Mesendoderm (in vitro differentiated cells): ENCODE measurements around the gene EMID1.

Experiments used
- DNase-seq: peaks from one replicate; pipeline ENCODE4 v3.0.0; 2013
- H2AK5ac ChIP-seq: 2 replicates; pipeline ENCODE4 v1.6.1; 2013; ENCODE audit warnings: low read length, inconsistent platforms
- H2BK120ac ChIP-seq: 2 replicates; pipeline ENCODE4 v1.6.1; 2013; ENCODE audit warnings: low read depth, mild to moderate bottlenecking, low read length, moderate library complexity, mixed read lengths
- H2BK15ac ChIP-seq: replicated peaks from 2 replicates; pipeline ENCODE4 v1.6.1; 2013; ENCODE audit warnings: low read depth, mild to moderate bottlenecking, moderate library complexity
- H2BK5ac ChIP-seq: 2 replicates; pipeline ENCODE4 v1.6.1; 2013; ENCODE audit warnings: low read length, inconsistent platforms
- H3K18ac ChIP-seq: 2 replicates; pipeline ENCODE4 v1.6.1; 2013; ENCODE audit warnings: mild to moderate bottlenecking, low read length, mixed read lengths
- H3K23ac ChIP-seq: one replicate; pipeline ENCODE4 v1.6.1; 2013; ENCODE audit warnings: low read length
- H3K27ac ChIP-seq: 2 replicates; pipeline ENCODE4 v1.5.1; 2013; ENCODE audit warnings: low read depth, mild to moderate bottlenecking, inconsistent platforms, low read length, moderate library complexity
- H3K27me3 ChIP-seq: 2 replicates; pipeline ENCODE4 v1.6.1; 2013; ENCODE audit warnings: low read length, control low read depth, mild to moderate bottlenecking, inconsistent platforms; ENCODE audit not compliant: insufficient read depth, poor library complexity
- H3K36me3 ChIP-seq: 2 replicates; pipeline ENCODE4 v1.6.1; 2013; ENCODE audit warnings: low read length, inconsistent platforms; ENCODE audit not compliant: control insufficient read depth, insufficient read depth
- H3K4ac ChIP-seq: one replicate; pipeline ENCODE4 v1.6.1; 2013; ENCODE audit warnings: low read depth, mild to moderate bottlenecking, low read length, moderate library complexity
- H3K4me1 ChIP-seq: 2 replicates; pipeline ENCODE4 v1.6.1; 2013; ENCODE audit warnings: low read depth, low read length, inconsistent platforms; ENCODE audit not compliant: control insufficient read depth
- H3K4me2 ChIP-seq: 2 replicates; pipeline ENCODE4 v1.6.1; 2013; ENCODE audit warnings: low read length
- H3K4me3 ChIP-seq: 2 replicates; pipeline ENCODE4 v1.5.1; 2013; ENCODE audit warnings: mild to moderate bottlenecking, low read length
- H3K56ac ChIP-seq: one replicate; pipeline ENCODE4 v1.6.1; 2013; ENCODE audit warnings: low read length
- H3K79me1 ChIP-seq: 2 replicates; pipeline ENCODE4 v1.6.1; 2013; ENCODE audit warnings: low read length, inconsistent platforms
- H3K79me2 ChIP-seq: 2 replicates; pipeline ENCODE4 v1.6.1; 2013; ENCODE audit warnings: mild to moderate bottlenecking, low read length; ENCODE audit not compliant: control insufficient read depth, insufficient read depth
- H3K9ac ChIP-seq: 2 replicates; pipeline ENCODE4 v1.6.1; 2013; ENCODE audit warnings: low read length, inconsistent platforms
- H4K5ac ChIP-seq: one replicate; pipeline ENCODE4 v1.6.1; 2013; ENCODE audit warnings: low read length
- H4K8ac ChIP-seq: one replicate; pipeline ENCODE4 v1.6.1; 2013; ENCODE audit warnings: low read depth, mild to moderate bottlenecking, control low read depth, low read length, moderate library complexity
- WGBS: extraction: QIAGEN DNeasy Blood & Tissue Kit; methylation state at CpG from one replicate; pipeline ENCODE4 v1.1.7; 2013; ENCODE audit warnings: low lambda C conversion rate, missing lambda C conversion rate; ENCODE audit not compliant: insufficient coverage; ENCODE audit errors: extremely low coverage; 5-methylcytosine and 5-hydroxymethylcytosine counted together

EMID1 gene

DNA sequence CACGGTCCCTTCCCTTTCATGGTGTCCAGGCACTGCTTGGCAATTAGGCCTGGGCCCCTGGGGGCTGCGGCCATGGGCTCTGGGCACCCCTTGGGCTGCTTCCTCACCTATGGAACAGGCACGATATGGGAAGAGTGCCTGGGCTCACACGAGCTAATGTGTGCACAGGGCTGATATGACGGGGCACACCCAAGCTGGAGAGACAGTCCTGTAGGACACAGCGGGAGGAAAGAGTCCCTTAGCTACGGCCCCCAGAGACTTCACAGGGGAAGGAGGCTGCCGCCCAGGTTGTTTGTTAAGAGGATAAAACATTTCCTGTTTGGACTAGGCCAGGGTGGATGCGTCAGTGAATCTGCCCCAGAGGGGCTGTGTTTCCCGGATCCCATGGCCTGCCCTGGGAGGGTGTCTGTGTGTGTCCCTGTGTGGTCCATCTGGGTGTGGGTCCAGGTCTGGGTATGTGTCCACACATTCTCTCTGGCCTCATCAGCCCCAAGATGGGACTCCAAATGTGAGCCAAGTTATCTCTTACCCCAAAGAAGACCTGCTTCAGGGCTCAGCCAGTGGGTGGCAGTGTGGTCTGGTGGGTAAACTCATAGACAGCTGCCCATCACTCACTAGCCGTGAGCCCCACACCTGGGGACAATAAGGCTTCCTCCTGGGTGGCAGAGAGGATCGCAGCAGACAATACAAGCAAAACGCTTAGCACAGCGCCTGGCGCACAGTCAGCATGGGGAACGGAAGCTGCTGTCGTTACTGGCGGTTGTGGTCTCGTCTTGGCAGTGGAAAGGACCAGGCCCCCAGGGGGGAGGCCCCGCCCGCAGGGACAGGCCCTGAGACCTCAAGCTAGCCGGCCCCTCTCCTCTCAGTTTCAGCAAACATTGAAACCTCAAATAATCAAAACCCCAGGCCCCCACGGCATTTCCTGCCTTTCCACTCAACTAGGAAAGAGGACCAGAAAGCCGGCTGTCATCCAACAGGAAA, 3.2 kb upstream of the EMID1 start:
- Histone ChIP-seq H3K23ac (no peak overlapping the region), H4K5ac (no peak overlapping the region), H2AK5ac (no peak overlapping the region), H3K27me3 (no peaks in the 10 kb centered on the region), H3K27ac (no peak overlapping the region), H3K4me3 (no peak overlapping the region), H3K18ac (no peak overlapping the region), H3K4me2 (no peak overlapping the region), H2BK5ac (no peak overlapping the region), H3K56ac (no peak overlapping the region), H3K79me2 (no peaks in the 10 kb centered on the region), H2BK120ac (no peak overlapping the region), H3K79me1 (no peaks in the 10 kb centered on the region), H3K36me3 (no peaks in the 10 kb centered on the region), H3K4ac (no peak overlapping the region), H2BK15ac (no peak overlapping the region), H4K8ac (no peak overlapping the region), H3K4me1 (no peaks in the 10 kb centered on the region), H3K9ac (no peak overlapping the region)
- no CpG with 5 or more reads among the region's 24 CpGs for WGBS
- peak; percentile 64 for DNase-seq

DNA sequence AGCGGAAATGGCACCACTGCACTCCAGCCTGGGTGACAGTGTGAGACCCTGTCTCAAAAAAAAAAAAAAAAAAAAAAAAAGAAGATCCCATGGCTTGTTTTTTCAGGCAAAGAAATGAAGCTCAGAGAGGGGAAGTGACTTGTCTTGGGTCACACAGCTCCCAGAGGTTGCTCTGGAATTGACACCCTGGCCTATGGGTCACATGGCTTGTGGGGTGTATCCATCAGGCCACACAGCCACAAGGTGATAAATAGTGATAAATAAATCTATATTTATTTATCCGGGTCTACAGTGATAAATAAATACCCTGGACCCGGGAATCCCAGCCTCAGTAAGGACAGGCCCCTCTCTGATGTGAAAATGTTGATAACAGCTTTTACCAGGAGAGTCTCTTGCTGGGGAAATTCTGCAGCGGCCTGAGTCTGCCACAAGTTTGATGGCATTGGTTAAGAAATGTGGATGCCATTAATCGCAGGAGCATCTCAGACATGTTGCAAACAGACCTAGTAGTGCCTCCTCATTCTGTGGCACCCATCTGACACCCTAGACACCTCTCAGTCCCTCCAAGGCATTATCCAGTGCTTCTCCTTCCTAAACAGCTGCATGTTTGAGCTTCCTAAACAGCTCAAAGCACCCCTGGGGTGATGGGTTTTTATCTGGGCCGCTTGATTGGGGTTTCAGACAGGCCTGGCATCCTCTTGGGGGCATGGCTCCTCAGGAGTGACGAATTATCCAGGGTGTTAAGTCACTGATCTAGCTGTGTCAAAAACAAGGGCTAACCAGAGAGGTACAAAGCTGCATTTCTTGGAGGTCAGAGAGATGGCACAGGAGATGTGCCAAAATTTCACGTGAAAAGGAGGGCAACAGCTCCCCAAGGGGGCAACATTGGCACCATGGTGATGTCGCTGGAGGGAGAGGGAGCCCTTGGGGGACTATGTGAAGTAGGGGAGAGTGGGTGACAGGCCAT, 1.9 kb upstream of the EMID1 start:
- no peaks in the 10 kb centered on the region for H3K79me1 ChIP-seq
- DNase-seq = no peak
- H3K79me2 ChIP-seq = no peaks in the 10 kb centered on the region
- H3K27ac ChIP-seq = no peak overlapping the region
- no peaks in the 10 kb centered on the region for H3K36me3 ChIP-seq
- H3K4me2 ChIP-seq = no peak overlapping the region
- H3K18ac ChIP-seq = no peak overlapping the region
- H3K4me1 ChIP-seq = no peaks in the 10 kb centered on the region
- H4K8ac ChIP-seq = no peak overlapping the region
- H2BK120ac ChIP-seq = no peak overlapping the region
- no peak overlapping the region for H4K5ac ChIP-seq
- H3K4ac ChIP-seq = no peak overlapping the region
- no peak overlapping the region for H2BK15ac ChIP-seq
- H3K23ac ChIP-seq = no peak overlapping the region
- no peak overlapping the region for H2BK5ac ChIP-seq
- WGBS = no CpG with 5 or more reads among the region's 9 CpGs
- no peak overlapping the region for H3K9ac ChIP-seq
- H3K27me3 ChIP-seq = no peaks in the 10 kb centered on the region
- no peak overlapping the region for H2AK5ac ChIP-seq
- H3K56ac ChIP-seq = no peak overlapping the region
- no peak overlapping the region for H3K4me3 ChIP-seq

- DNase-seq = no peak
- H4K8ac ChIP-seq = no peak overlapping the region
- no peak overlapping the region for H4K5ac ChIP-seq
- no peak overlapping the region for H2BK5ac ChIP-seq
- H3K79me2 ChIP-seq = no peaks in the 10 kb centered on the region
- H3K79me1 ChIP-seq = no peaks in the 10 kb centered on the region
- H3K4me1 ChIP-seq = no peaks in the 10 kb centered on the region
- H3K23ac ChIP-seq = no peak overlapping the region
- no peak overlapping the region for H2BK15ac ChIP-seq
- no peaks in the 10 kb centered on the region for H3K27me3 ChIP-seq
- H2BK120ac ChIP-seq = no peak overlapping the region
- H3K18ac ChIP-seq = no peak overlapping the region
- no CpG with 5 or more reads among the region's 8 CpGs for WGBS
- no peaks in the 10 kb centered on the region for H3K36me3 ChIP-seq
- no peak overlapping the region for H3K4ac ChIP-seq
- H3K4me3 ChIP-seq = no peak overlapping the region
- no peak overlapping the region for H2AK5ac ChIP-seq
- no peak overlapping the region for H3K9ac ChIP-seq
- no peak overlapping the region for H3K27ac ChIP-seq
- H3K56ac ChIP-seq = no peak overlapping the region
- no peak overlapping the region for H3K4me2 ChIP-seq
Measured at GRCh38 chr22:29204455-29205183, 1.1 kb upstream of the EMID1 start.

GRCh38 chr22:29205252-29205593, 473 bp upstream of the EMID1 start:
- no peak overlapping the region for H3K4me3 ChIP-seq
- peak overlapping the region; percentile 37 for H3K56ac ChIP-seq
- no peaks in the 10 kb centered on the region for H3K4me1 ChIP-seq
- H2BK120ac ChIP-seq = no peak overlapping the region
- H3K27me3 ChIP-seq = no peaks in the 10 kb centered on the region
- no peak overlapping the region for H3K4ac ChIP-seq
- H3K23ac ChIP-seq = peak overlapping the region; percentile 29
- no peak overlapping the region for H2BK5ac ChIP-seq
- no CpG with 5 or more reads among the region's 11 CpGs for WGBS
- no peak overlapping the region for H4K8ac ChIP-seq
- H3K18ac ChIP-seq = peak overlapping the region; percentile 47
- H3K27ac ChIP-seq = no peak overlapping the region
- H3K36me3 ChIP-seq = no peaks in the 10 kb centered on the region
- H2AK5ac ChIP-seq = no peak overlapping the region
- H2BK15ac ChIP-seq = no peak overlapping the region
- H3K9ac ChIP-seq = peak overlapping the region; percentile 43
- H3K4me2 ChIP-seq = peak overlapping the region; percentile 62
- no peak overlapping the region for H4K5ac ChIP-seq
- DNase-seq = no peak
- H3K79me1 ChIP-seq = no peaks in the 10 kb centered on the region
- no peaks in the 10 kb centered on the region for H3K79me2 ChIP-seq

DNA sequence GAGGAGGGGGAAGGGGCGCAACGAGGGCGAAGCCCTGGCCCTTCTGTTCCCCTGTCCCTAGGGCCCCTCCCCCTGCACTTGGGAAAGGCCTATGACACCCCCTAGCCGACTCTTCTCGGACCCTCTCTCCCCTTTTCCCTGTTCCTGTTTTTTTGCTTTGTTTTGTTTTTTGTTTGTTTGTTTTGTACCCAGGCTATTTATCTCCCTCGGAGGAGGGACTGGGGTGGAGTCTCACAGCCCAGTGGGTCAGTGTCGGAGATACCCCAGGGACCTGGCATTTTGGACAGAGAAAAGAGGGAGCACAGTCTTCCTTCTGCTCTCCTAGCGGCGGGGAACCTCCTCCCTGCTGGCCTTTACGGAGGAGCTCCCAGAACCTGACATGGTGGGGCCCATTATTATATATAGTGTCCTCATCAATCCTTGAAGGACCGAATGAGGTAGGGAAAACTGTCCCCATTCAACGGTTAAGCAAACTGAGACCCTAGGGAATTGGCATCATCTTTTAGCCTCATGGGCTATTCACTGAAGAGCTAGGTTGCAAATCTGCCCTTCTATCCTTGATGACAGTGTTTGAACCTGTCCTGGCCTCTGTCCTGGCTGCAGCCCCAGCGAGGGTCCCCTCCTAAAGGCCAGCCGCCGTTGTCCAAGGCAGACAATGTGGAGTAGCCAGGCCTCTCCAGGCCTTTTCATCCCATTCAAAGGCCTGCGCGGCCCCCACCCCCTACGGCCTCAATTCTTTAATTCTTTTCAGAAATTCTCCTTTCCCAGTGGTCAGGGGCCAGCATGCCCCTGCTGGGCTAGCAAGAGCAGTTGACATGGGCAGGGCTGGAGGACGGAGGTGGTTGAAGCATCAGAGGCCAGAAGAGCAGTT, 911 bp downstream of the EMID1 start:
- H3K4me1 ChIP-seq = no peaks in the 10 kb centered on the region

More for the DNA sequence above, 911 bp downstream of the EMID1 start:
- H3K23ac ChIP-seq = no peak overlapping the region
- H3K18ac ChIP-seq = peak overlapping the region; percentile 47
- no peaks in the 10 kb centered on the region for H3K36me3 ChIP-seq
- no peaks in the 10 kb centered on the region for H3K79me2 ChIP-seq
- no peak overlapping the region for H2BK5ac ChIP-seq
- no peak overlapping the region for H2BK15ac ChIP-seq
- H3K4me2 ChIP-seq = peak overlapping the region; percentile 63
- peak overlapping the region; percentile 73 for H3K9ac ChIP-seq
- H3K27ac ChIP-seq = no peak overlapping the region
- H3K4ac ChIP-seq = no peak overlapping the region
- peak overlapping the region; percentile 87 for H3K56ac ChIP-seq
- no peaks in the 10 kb centered on the region for H3K79me1 ChIP-seq
- H4K5ac ChIP-seq = no peak overlapping the region
- WGBS = no CpG with 5 or more reads among the region's 19 CpGs
- peak overlapping the region; percentile 34 for H3K4me3 ChIP-seq
- DNase-seq = no peak
- H2BK120ac ChIP-seq = no peak overlapping the region
- no peaks in the 10 kb centered on the region for H3K27me3 ChIP-seq
- H2AK5ac ChIP-seq = no peak overlapping the region
- no peak overlapping the region for H4K8ac ChIP-seq
